ENCODE measurements around the gene LDLRAD4.

GRCh38 chr18:13309748-13310670 lies 91.4 kb downstream of the LDLRAD4 start:
- no peak for TF ChIP-seq CTCF (IDR thresholded peaks at IDR 0.05; ENCODE audit: insufficient read depth, low read length, poor library complexity, severe bottlenecking)
- no peak for TF ChIP-seq EZH2phosphoT487 (conservative IDR thresholded peaks at IDR 0.05; ENCODE audit: low read length)

Data from SU-DHL-6 (cell line).